GM12878 (cell line): ENCODE results near the gene ZBTB49.

ENCODE experiments used
- BHLHE40 ChIP-seq, 2 experiments: fragments of 450-650 bp in 1 of 2; IDR thresholded peaks; 2 replicates each; pipeline ENCODE4 v1.6.1; 2011 to 2017; ENCODE audit warnings: low read depth in 2 of 2, borderline replicate concordance in 1 of 2, improper control_type of control experiment in 1 of 2, low read length in 1 of 2, mild to moderate bottlenecking in 1 of 2
- NFIC ChIP-seq: IDR thresholded peaks from 2 replicates; pipeline ENCODE4 v1.6.1; 2012; ENCODE audit warnings: low read depth, mild to moderate bottlenecking, inconsistent platforms, low read length, moderate library complexity
- NFYA ChIP-seq: IDR thresholded peaks from 2 replicates; pipeline ENCODE4 v1.6.1; 2011; ENCODE audit warnings: low read depth, mild to moderate bottlenecking, low read length, improper control_type of control experiment, borderline replicate concordance
- POLR2A ChIP-seq: IDR thresholded peaks from 2 replicates; pipeline ENCODE4 v1.6.1; 2011; ENCODE audit warnings: low read depth, mild to moderate bottlenecking, low read length
- POU2F2 ChIP-seq: IDR thresholded peaks from 3 replicates; pipeline ENCODE4 v1.6.1; 2011; ENCODE audit warnings: low read depth, mild to moderate bottlenecking, low read length, borderline replicate concordance
- RFX5 ChIP-seq: IDR thresholded peaks from 2 replicates; pipeline ENCODE4 v1.6.1; 2011; ENCODE audit warnings: low read depth, low read length, improper control_type of control experiment
- SMARCA5 ChIP-seq: fragments of 450-650 bp; IDR thresholded peaks from 2 replicates; pipeline ENCODE4 v1.6.1; 2017; ENCODE audit warnings: mild to moderate bottlenecking
- SP1 ChIP-seq: IDR thresholded peaks from one replicate; pipeline ENCODE4 v1.6.1; 2011; ENCODE audit warnings: low read depth, low read length
- TAF1 ChIP-seq: IDR thresholded peaks from 2 replicates; pipeline ENCODE4 v1.6.1; 2011; ENCODE audit warnings: mild to moderate bottlenecking, low read depth, low read length, borderline replicate concordance
- USF2 ChIP-seq: IDR thresholded peaks from 2 replicates; pipeline ENCODE4 v1.6.1; 2011; ENCODE audit warnings: low read depth, low read length, improper control_type of control experiment, borderline replicate concordance
- TF ChIP-seq, protein P1 (sequence below): IDR thresholded peaks from 2 replicates; pipeline ENCODE4 v1.6.1; 2012; ENCODE audit warnings: mild to moderate bottlenecking, low read depth, low read length
- TF ChIP-seq, protein P2 (sequence below), 3 experiments: IDR thresholded peaks in 2 of 3; conservative IDR thresholded peaks in 1 of 3; 2 replicates each; pipeline ENCODE4 v1.5.1; 2011; ENCODE audit warnings: low read depth in 3 of 3, low read length in 3 of 3, mild to moderate bottlenecking in 3 of 3, control low read depth in 2 of 3, moderate library complexity in 2 of 3, inconsistent platforms in 1 of 3, mixed read lengths in 1 of 3; ENCODE audit not compliant: control insufficient read depth in 2 of 3, insufficient read depth in 1 of 3; ENCODE audit errors: extremely low read depth in 1 of 3

- TF ChIP-seq, protein P1, sequence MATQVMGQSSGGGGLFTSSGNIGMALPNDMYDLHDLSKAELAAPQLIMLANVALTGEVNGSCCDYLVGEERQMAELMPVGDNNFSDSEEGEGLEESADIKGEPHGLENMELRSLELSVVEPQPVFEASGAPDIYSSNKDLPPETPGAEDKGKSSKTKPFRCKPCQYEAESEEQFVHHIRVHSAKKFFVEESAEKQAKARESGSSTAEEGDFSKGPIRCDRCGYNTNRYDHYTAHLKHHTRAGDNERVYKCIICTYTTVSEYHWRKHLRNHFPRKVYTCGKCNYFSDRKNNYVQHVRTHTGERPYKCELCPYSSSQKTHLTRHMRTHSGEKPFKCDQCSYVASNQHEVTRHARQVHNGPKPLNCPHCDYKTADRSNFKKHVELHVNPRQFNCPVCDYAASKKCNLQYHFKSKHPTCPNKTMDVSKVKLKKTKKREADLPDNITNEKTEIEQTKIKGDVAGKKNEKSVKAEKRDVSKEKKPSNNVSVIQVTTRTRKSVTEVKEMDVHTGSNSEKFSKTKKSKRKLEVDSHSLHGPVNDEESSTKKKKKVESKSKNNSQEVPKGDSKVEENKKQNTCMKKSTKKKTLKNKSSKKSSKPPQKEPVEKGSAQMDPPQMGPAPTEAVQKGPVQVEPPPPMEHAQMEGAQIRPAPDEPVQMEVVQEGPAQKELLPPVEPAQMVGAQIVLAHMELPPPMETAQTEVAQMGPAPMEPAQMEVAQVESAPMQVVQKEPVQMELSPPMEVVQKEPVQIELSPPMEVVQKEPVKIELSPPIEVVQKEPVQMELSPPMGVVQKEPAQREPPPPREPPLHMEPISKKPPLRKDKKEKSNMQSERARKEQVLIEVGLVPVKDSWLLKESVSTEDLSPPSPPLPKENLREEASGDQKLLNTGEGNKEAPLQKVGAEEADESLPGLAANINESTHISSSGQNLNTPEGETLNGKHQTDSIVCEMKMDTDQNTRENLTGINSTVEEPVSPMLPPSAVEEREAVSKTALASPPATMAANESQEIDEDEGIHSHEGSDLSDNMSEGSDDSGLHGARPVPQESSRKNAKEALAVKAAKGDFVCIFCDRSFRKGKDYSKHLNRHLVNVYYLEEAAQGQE: no peak
- TF ChIP-seq, protein P2, sequence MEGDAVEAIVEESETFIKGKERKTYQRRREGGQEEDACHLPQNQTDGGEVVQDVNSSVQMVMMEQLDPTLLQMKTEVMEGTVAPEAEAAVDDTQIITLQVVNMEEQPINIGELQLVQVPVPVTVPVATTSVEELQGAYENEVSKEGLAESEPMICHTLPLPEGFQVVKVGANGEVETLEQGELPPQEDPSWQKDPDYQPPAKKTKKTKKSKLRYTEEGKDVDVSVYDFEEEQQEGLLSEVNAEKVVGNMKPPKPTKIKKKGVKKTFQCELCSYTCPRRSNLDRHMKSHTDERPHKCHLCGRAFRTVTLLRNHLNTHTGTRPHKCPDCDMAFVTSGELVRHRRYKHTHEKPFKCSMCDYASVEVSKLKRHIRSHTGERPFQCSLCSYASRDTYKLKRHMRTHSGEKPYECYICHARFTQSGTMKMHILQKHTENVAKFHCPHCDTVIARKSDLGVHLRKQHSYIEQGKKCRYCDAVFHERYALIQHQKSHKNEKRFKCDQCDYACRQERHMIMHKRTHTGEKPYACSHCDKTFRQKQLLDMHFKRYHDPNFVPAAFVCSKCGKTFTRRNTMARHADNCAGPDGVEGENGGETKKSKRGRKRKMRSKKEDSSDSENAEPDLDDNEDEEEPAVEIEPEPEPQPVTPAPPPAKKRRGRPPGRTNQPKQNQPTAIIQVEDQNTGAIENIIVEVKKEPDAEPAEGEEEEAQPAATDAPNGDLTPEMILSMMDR (IDR thresholded peaks at IDR 0.05 in 2 of 3, conservative IDR thresholded peaks at IDR 0.05 in 1 of 3; ENCODE audit: control insufficient read depth in 2 of 3, extremely low read depth in 1 of 3, insufficient read depth in 1 of 3, low read depth in 3 of 3, low read length in 3 of 3): no peak
- TF ChIP-seq USF2: no peak
- no peak for TF ChIP-seq SMARCA5
- no peak for TF ChIP-seq SP1
- no peak for TF ChIP-seq POU2F2
- TF ChIP-seq RFX5: no peak
- TF ChIP-seq BHLHE40 (IDR thresholded peaks at IDR 0.05; ENCODE audit: borderline replicate concordance in 1 of 2, low read depth in 2 of 2, low read length in 1 of 2): no peak
- no peak for TF ChIP-seq TAF1
- no peak for TF ChIP-seq NFIC
- no peak for TF ChIP-seq NFYA
- TF ChIP-seq POLR2A: no peak
These were observed 73.1 kb downstream of the ZBTB49 start for GRCh38 chr4:4362991-4363697.
